IMR-90 (cell line): ENCODE measurements around the gene SF3B5. TPM values are rescaled to one million over a fixed set of nuclear protein-coding genes. Genes with fewer than 3 reads are reported as not detected.
A peak's percentile ranks its signal among the peaks of the same experiment; 100 is the strongest.

ENCODE experiments used
- ATAC-seq: fragments of 200-7000 bp; cut with Tn5 transposase; 2 replicates; pipeline ENCODE4 v1.9.1; 2020; ENCODE audit warnings: low read depth, mild to moderate bottlenecking, moderate library complexity
- BruUV-seq: library from RNA; stranded (reverse); fragments of 400-500 nt; replicated peaks from 2 replicates; lab custom pipeline; 2021; lab: Mats Ljungman, UMichigan
- CTCF ChIA-PET: fragments of 300-600 bp; formaldehyde crosslinking; extraction: SDS; loops from one replicate; lab custom pipeline; 2021; ENCODE audit warnings: antibody characterized with exemption; lab: Yijun Ruan, JAX
- POLR2A ChIA-PET: fragments of 300-600 bp; sonication (Branson Sonifier 250); formaldehyde crosslinking; loops from one replicate; lab custom pipeline; 2022; ENCODE audit warnings: antibody characterized with exemption; ENCODE audit not compliant: unreplicated experiment; lab: Charles Lee
- DNase-seq: peaks from one replicate; pipeline ENCODE4 v3.0.0; 2013
- H2AFZ ChIP-seq: replicated peaks from 2 replicates; pipeline ENCODE3; 2013; ENCODE audit warnings: low read length, mild to moderate bottlenecking; ENCODE audit not compliant: poor library complexity
- H2AK5ac ChIP-seq: 2 replicates; pipeline ENCODE4 v1.6.1; 2013; ENCODE audit warnings: low read depth, low read length, inconsistent platforms
- H2AK9ac ChIP-seq: replicated peaks from 2 replicates; pipeline ENCODE3; 2013; ENCODE audit warnings: mild to moderate bottlenecking, low read depth, low read length, moderate library complexity; ENCODE audit not compliant: poor library complexity
- H2BK120ac ChIP-seq: 2 replicates; pipeline ENCODE4 v1.6.1; 2013; ENCODE audit warnings: low read depth, low read length, inconsistent platforms
- H2BK15ac ChIP-seq: 3 replicates; pipeline ENCODE4 v1.6.1; 2013; ENCODE audit warnings: low read depth, low read length, inconsistent platforms
- H2BK20ac ChIP-seq: 2 replicates; pipeline ENCODE4 v1.6.1; 2013; ENCODE audit warnings: low read depth, mild to moderate bottlenecking, inconsistent platforms, low read length, moderate library complexity
- H2BK5ac ChIP-seq: 2 replicates; pipeline ENCODE4 v1.6.1; 2013; ENCODE audit warnings: mild to moderate bottlenecking, low read depth, low read length, inconsistent platforms; ENCODE audit not compliant: poor library complexity, severe bottlenecking
- H3K14ac ChIP-seq: replicated peaks from 2 replicates; pipeline ENCODE4 v1.6.1; 2013; ENCODE audit warnings: low read depth, low read length, inconsistent platforms
- H3K18ac ChIP-seq: 2 replicates; pipeline ENCODE4 v1.6.1; 2013; ENCODE audit warnings: low read depth, low read length, control low read depth
- H3K23ac ChIP-seq: 2 replicates; pipeline ENCODE4 v1.6.1; 2013; ENCODE audit warnings: low read depth, low read length, inconsistent platforms
- H3K27ac ChIP-seq: 2 replicates; pipeline ENCODE4 v1.5.1; 2013; ENCODE audit warnings: mild to moderate bottlenecking, control low read depth, low read length; ENCODE audit not compliant: insufficient read depth
- H3K27me3 ChIP-seq: 2 replicates; pipeline ENCODE4 v1.6.1; 2013; ENCODE audit warnings: low read length; ENCODE audit not compliant: control insufficient read depth, insufficient read depth
- H3K36me3 ChIP-seq: 2 replicates; pipeline ENCODE4 v1.6.1; 2013; ENCODE audit warnings: low read length, mixed read lengths; ENCODE audit not compliant: control insufficient read depth, insufficient read depth
- H3K4ac ChIP-seq: 2 replicates; pipeline ENCODE4 v1.6.1; 2013; ENCODE audit warnings: low read depth, low read length, inconsistent platforms
- H3K4me1 ChIP-seq: 2 replicates; pipeline ENCODE4 v1.6.1; 2013; ENCODE audit warnings: low read length, mixed read lengths; ENCODE audit not compliant: control insufficient read depth, insufficient read depth
- H3K4me2 ChIP-seq: 2 replicates; pipeline ENCODE4 v1.6.1; 2013; ENCODE audit warnings: low read depth, mild to moderate bottlenecking, control low read depth, low read length, moderate library complexity
- H3K4me3 ChIP-seq: 2 replicates; pipeline ENCODE4 v1.5.1; 2013; ENCODE audit warnings: low read depth, mild to moderate bottlenecking, control low read depth, low read length, moderate library complexity; ENCODE audit not compliant: insufficient read depth
- H3K56ac ChIP-seq: 2 replicates; pipeline ENCODE4 v1.6.1; 2013; ENCODE audit warnings: low read length, inconsistent platforms; ENCODE audit not compliant: insufficient read depth; ENCODE audit errors: extremely low read depth
- H3K79me1 ChIP-seq, 2 experiments: 2 replicates each; pipeline ENCODE4 v1.6.1; 2013; ENCODE audit warnings: low read length in 2 of 2, inconsistent platforms in 1 of 2, low read depth in 1 of 2
- H3K9ac ChIP-seq: 2 replicates; pipeline ENCODE4 v1.6.1; 2013; ENCODE audit warnings: low read depth, low read length, control low read depth
- H3K9me1 ChIP-seq: 2 replicates; pipeline ENCODE4 v1.6.1; 2013; ENCODE audit warnings: low read length, inconsistent platforms; ENCODE audit not compliant: insufficient read depth
- H3K9me3 ChIP-seq: 2 replicates; pipeline ENCODE4 v1.6.1; 2013; ENCODE audit warnings: low read length; ENCODE audit not compliant: control insufficient read depth, insufficient read depth
- H4K20me1 ChIP-seq: 2 replicates; pipeline ENCODE4 v1.6.1; 2013; ENCODE audit warnings: low read length, inconsistent platforms; ENCODE audit not compliant: insufficient read depth
- H4K5ac ChIP-seq: 2 replicates; pipeline ENCODE4 v1.6.1; 2013; ENCODE audit warnings: mild to moderate bottlenecking, low read depth, low read length, control low read depth
- H4K8ac ChIP-seq, 2 experiments: 2 replicates each; pipeline ENCODE4 v1.6.1; 2013; ENCODE audit warnings: low read depth in 2 of 2, low read length in 2 of 2, control low read depth in 1 of 2, inconsistent platforms in 1 of 2
- H4K91ac ChIP-seq: 2 replicates; pipeline ENCODE4 v1.6.1; 2013; ENCODE audit warnings: low read depth, low read length, inconsistent platforms; ENCODE audit not compliant: insufficient read depth
- BHLHE40 ChIP-seq: fragments of 150-350 bp; IDR thresholded peaks from 2 replicates; pipeline ENCODE4 v1.6.1; 2016; ENCODE audit warnings: mild to moderate bottlenecking, low read depth, low read length
- CHD1 ChIP-seq: IDR thresholded peaks from 2 replicates; pipeline ENCODE4 v1.6.1; 2012; ENCODE audit warnings: low read depth, low read length, improper control_type of control experiment
- ELK1 ChIP-seq: fragments of 150-350 bp; IDR thresholded peaks from 2 replicates; pipeline ENCODE4 v1.6.1; 2016; ENCODE audit warnings: low read depth, mild to moderate bottlenecking, low read length, moderate library complexity, borderline replicate concordance
- MAFK ChIP-seq: IDR thresholded peaks from 2 replicates; pipeline ENCODE4 v1.6.1; 2012; ENCODE audit warnings: low read depth, low read length, improper control_type of control experiment
- MAZ ChIP-seq: IDR thresholded peaks from 2 replicates; pipeline ENCODE4 v1.6.1; 2012; ENCODE audit warnings: low read depth, mild to moderate bottlenecking, low read length, improper control_type of control experiment, moderate library complexity, borderline replicate concordance
- NFE2L2 ChIP-seq: fragments of 150-350 bp; IDR thresholded peaks from 2 replicates; pipeline ENCODE4 v1.6.1; 2016; ENCODE audit warnings: low read depth, mild to moderate bottlenecking, low read length
- RFX5 ChIP-seq: IDR thresholded peaks from 2 replicates; pipeline ENCODE4 v1.8.0; 2012; ENCODE audit warnings: low read depth, mild to moderate bottlenecking, low read length, moderate library complexity
- WGBS, 2 experiments: methylation state at CpG; one replicate each; pipeline versions ENCODE4 v1.1.5 to v1.1.7; 2013; ENCODE audit warnings: missing lambda C conversion rate in 2 of 2; ENCODE audit not compliant: insufficient read length in 1 of 2; ENCODE audit errors: extremely low coverage in 2 of 2; 5-methylcytosine and 5-hydroxymethylcytosine counted together
- dilution Hi-C: fragments of 300-500 bp; cut with HindIII; formaldehyde crosslinking; loops from one replicate; pipeline ENCODE4 v1.14.3; 2018; ENCODE audit warnings: low sequenced_read_pairs; ENCODE audit not compliant: unreplicated experiment
- in situ Hi-C: fragments of 300-500 bp; cut with MboI; formaldehyde crosslinking; loops from 3 replicates; pipeline ENCODE4 v1.14.3; 2019; ENCODE audit warnings: low sequenced_read_pairs, inconsistent platforms, mixed read lengths
- intact Hi-C: fragments of 100-400 bp; cut with micrococcal nuclease; formaldehyde crosslinking; loops from 2 replicates; pipeline ENCODE4 v1.10.0; 2022
- polyA plus RNA-seq, 3 experiments: library from polyadenylated mRNA; depleted of rRNA; stranded (reverse); fragments of >200 nt; gene quantifications; 2 replicates each; pipeline ENCODE4 v1.2.3, GENCODE V29; 2012; ENCODE audit warnings: low replicate concordance in 1 of 3
- total RNA-seq: library from RNA; depleted of rRNA; stranded (reverse); fragments of >200 nt; gene quantifications from 2 replicates; pipeline ENCODE4 v1.2.3, GENCODE V29; 2012

The SF3B5 gene
- total and polyA plus RNA-seq, 2 of the 4 experiments (the other 2 are of a cell fraction) = 227 to 333 TPM

- no CpG with 5 or more reads among the region's 9 CpGs for WGBS, 2 experiments
- peaks cover 66% of the 10 kb centered on the region for H3K27me3 ChIP-seq
- H3K9ac ChIP-seq = no peak overlapping the region
- no peak overlapping the region for H2BK15ac ChIP-seq
- H3K4me2 ChIP-seq = peak overlapping the region; percentile 89
- in situ Hi-C loops = no loop called here
- no peak overlapping the region for H3K14ac ChIP-seq
- H3K79me1 ChIP-seq = no peaks in the 10 kb centered on the region
- H4K20me1 ChIP-seq = no peaks in the 10 kb centered on the region
- dilution Hi-C loops = no loop called here
- DNase-seq = no peak
- no peak overlapping the region for H2BK20ac ChIP-seq
- no TSS peak for BruUV-seq
- no peak overlapping the region for H2AK5ac ChIP-seq
- 0 out of 2 replicates have a peak, but pooled peaks cover 4% of the 10 kb centered on the region for H3K9me1 ChIP-seq
- H2AFZ ChIP-seq = no peak overlapping the region
- TF ChIP-seq MAZ = no peak
- no peak for TF ChIP-seq RFX5
- no peak for TF ChIP-seq NFE2L2
- no peak for TF ChIP-seq MAFK
- no peak for TF ChIP-seq CHD1
- no peak for TF ChIP-seq ELK1
- TF ChIP-seq BHLHE40 = no peak
- no peak overlapping the region for H3K56ac ChIP-seq
- no peak overlapping the region for H4K8ac ChIP-seq
- POLR2A ChIA-PET = no interaction called here
- no peak overlapping the region for H3K4ac ChIP-seq
- H3K4me1 ChIP-seq = peaks cover 3% of the 10 kb centered on the region; the same call in 1 of the 2 replicates
- no peak overlapping the region for H3K18ac ChIP-seq
- H4K5ac ChIP-seq = no peak overlapping the region
- H4K91ac ChIP-seq = no peak overlapping the region
- H3K23ac ChIP-seq = 0 out of 2 replicates have a peak overlapping the region, but pooled peaks have one; percentile 54
- no peak overlapping the region for H2BK120ac ChIP-seq
- H3K27ac ChIP-seq = no peak overlapping the region
- CTCF ChIA-PET = no interaction called here
- intact Hi-C loops = no loop called here
- no peak overlapping the region for H2BK5ac ChIP-seq
- ATAC-seq = no peak
- H2AK9ac ChIP-seq = no peak overlapping the region
- no peaks in the 10 kb centered on the region for H3K9me3 ChIP-seq
- no peaks in the 10 kb centered on the region for H3K36me3 ChIP-seq
- no peak overlapping the region; the same call in 1 of the 2 replicates for H3K4me3 ChIP-seq
These were observed 30.1 kb downstream of the SF3B5 start for GRCh38 chr6:144065213-144065660.
